HG03103 (cell line): ENCODE data around the gene SOWAHC.

Source experiments
- ATAC-seq: cut with Tn5 transposase; IDR thresholded peaks from one replicate; pipeline ENCODE4 v1.9.1; 2021; ENCODE audit warnings: low read depth; ENCODE audit not compliant: unreplicated experiment

SOWAHC gene

GRCh38 chr2:109644571-109645275 is 30.6 kb downstream of the SOWAHC start:
- ATAC-seq, result no peak

DNA sequence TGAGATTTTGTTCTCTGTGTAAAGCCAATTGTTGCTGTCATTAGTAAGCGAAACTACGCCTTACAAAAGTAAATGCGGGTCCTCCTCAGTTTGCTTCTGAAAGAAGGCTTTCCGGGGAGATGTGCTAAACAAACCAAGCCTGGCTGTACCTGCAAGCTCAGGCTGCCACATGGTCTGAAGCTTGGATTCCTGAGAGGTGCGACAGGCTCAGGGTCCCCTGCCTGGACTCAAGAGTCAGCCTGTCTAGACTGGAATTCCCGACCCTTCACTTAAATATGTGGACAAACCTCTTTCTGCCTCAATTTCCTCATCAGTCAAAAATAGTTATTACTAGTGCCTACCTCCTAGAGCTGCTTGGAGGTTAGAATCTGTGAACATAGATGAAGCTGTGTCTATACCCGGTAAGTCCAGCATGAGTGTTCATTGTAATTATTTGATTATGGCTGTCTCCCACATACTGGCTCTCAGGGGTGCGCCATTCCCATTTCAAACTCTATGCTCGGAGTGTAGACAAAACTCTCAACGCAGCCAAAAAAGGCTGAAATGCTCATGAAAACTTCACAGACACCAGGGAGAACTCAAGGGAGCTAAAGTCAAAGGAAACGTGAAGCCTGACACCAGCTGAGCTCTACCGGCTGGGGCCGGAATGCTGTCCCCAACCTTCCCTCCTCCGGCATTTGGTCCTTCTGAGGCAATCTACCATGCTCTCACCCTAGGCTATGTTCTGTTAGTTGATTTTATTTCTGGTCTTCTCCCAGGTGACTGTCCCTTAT is 31.4 kb downstream of the SOWAHC start:
- no peak for ATAC-seq

GRCh38 chr2:109646961-109647360 is 32.8 kb downstream of the SOWAHC start:
- ATAC-seq, result no peak

DNA sequence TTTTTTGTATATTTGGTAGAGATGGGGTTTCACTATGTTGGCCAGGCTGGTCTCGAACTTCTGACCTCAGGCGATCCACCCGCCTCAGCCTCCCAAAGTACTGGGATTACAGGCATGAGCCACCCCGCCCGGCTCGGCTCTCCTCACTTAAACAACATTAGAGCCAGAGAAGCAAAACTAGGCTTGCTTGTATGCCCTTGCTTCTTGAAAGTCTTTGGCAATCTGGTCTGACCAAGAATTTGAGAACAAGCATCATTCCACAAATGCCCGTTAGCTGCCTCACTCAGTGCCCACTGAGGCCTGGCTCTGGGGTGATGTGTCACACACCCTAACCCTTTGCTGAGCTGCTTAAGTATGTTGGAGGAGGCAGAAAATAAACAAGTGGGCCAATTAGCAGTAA is 33.5 kb downstream of the SOWAHC start:
- no peak for ATAC-seq

- no peak for ATAC-seq
These were observed 33.9 kb downstream of the SOWAHC start for GRCh38 chr2:109648041-109648527.

DNA sequence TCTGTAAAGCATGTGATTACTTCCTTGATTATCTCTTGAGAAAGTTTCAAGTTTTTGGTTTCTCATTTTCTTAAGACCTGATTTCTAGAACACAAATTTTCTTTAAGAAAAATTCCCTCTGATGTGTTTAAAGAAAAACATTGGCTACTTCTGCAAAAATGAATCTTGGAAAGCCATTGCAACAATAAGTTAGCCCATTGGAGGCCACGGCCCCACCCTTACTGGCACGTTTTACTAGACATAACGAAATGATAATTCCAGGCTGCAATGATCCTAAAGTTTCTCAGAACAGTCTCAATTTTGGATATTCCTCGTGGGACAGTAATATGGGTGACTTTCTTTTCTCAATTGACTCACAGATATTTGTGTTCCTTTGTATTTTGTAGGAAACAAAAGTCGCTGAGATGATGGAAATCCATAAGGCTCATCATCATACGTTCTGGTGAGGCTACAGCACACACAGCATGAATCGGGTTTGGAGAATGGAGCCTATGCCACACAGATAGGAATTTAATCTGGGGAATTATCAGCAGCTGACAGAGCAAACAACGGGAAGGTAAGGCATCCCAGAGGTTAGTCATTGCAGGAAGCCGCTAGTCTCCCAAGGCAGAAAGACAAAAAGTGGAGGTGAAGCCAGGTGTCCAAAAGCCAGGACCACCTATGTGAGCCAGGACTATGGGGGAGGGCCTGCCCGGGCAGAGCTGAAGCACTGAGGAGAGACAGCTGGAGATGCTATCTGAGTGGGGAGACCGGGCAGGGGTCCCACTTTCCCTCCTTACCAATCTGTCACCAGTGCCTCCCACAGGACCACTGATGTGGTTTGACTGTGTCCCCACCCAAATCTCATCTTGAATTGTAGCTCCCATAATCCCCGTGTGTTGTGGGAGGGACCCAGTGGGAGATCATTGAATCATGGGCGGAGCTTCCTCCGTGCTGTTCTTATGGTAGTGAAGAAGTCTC is 35.9 kb downstream of the SOWAHC start:
- no peak for ATAC-seq

DNA sequence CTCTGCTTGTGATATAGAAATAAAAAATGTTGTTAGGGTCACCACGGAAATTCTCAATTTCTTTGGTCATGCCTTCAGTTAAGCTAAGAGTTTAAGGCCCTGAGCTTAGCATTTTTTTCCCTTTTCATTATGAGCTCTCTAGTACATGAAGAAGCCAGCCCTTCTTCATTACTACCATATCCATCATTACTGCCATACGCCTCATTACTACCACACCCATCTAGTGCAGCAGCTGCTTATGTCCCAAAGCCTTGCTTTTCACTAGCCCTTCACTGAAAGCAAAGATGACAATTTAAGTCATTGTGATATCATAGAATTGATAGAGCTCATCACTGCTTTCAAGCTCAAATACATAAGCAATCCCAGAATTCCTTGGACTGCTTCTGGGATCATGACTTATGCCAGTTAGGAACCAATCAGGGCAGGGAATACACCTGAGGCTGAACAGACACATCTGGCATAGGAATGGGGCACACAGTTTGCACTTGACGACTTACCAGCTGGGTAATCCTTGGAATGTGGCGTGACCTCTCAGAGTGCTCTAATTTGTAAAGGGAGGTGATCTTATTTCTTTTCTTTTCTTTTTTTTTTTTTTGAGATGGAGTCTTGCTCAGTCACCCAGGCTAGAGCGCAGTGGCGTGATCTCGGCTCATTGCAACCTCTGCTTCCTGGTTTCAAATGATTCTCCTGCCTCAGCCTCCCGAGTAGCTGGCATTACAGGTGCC is 40.3 kb downstream of the SOWAHC start:
- ATAC-seq, result no peak

DNA sequence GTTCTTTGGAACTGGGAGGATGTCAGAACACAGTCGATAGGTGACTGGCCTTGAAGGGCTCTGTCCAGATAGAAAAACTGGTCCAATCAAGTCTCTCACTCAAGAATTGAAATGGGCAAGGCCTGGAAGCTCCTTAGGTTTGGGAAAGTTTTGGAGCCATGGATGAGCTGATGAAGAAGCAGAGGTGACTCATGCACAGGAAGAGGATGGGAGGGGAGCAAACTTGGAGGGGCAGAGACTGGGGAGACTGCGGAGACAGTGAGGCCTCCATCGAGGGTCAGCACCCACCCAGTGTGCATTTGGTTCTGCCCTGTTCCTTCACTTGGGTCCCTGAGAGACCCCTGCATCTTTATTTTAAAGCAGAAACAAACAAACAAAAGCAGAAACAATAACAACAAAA is 41.1 kb downstream of the SOWAHC start:
- ATAC-seq, result no peak

- ATAC-seq, result no peak
These were observed 45.4 kb downstream of the SOWAHC start for GRCh38 chr2:109659396-109660045.

GRCh38 chr2:109660046-109660860 is 46.1 kb downstream of the SOWAHC start:
- no peak for ATAC-seq

DNA sequence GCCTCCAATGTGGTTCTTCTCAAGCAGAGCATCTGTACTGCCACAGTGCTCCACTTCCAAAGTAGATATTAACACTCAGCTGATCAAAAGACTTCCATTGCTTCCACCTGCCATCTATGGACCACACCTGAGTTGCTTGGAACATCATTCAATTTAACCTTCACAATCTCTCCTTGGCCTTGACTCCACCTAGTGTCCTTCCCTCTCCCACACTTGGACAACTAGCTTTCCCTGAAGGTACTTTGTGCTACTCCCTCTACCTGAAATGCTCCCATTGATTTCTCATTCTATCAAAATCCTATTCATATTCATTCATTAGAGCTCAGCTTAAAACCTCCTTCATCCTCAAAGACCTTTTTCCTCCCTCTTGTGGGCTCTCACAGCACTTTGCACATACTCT is 48.7 kb downstream of the SOWAHC start:
- ATAC-seq, result no peak

DNA sequence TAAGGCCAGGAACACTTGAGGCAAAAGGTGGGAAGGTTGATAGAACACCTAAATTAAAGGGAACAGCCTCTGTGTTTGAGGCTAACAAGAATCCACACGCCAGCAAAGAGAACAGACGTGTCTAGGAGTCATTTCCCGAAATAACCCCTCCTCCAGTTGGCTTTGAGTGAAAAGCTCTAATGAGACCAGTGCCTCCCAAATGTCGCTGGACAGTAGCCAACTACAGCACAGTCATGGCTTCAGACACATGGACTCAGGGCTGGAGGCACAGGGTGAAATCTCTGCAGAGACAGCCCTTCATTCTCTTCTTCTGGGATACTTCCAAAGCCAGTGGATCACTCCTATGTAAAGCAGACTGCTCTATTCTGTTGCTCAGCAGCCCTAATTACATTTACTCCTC is 49.6 kb downstream of the SOWAHC start:
- ATAC-seq, result no peak

GRCh38 chr2:109666466-109666865 is 52.3 kb downstream of the SOWAHC start:
- ATAC-seq, result no peak
